ENCODE results near the gene WDR64.

WDR64 gene

DNA sequence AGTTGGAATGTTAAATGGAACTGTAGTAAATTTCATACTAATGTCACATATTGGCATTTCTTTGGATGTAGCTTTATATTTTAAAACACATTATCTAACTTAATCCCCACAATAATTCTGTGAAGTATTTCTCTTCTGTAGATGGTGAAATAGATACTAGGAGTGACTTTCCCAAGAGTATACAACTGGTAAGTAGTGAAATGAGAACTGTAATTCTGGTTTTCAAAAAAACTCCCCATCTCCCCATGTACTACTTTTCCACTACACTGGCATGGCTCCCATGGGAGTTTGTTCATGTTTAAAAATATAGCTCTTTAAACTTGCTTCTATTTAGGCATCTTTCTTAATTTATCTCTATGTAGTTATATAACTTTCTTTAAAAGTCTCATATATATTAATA, 22.1 kb upstream of the WDR64 start:
- in situ Hi-C loops (cut with MboI; ENCODE audit: low sequenced_read_pairs, unreplicated experiment): no loop called here

DNA sequence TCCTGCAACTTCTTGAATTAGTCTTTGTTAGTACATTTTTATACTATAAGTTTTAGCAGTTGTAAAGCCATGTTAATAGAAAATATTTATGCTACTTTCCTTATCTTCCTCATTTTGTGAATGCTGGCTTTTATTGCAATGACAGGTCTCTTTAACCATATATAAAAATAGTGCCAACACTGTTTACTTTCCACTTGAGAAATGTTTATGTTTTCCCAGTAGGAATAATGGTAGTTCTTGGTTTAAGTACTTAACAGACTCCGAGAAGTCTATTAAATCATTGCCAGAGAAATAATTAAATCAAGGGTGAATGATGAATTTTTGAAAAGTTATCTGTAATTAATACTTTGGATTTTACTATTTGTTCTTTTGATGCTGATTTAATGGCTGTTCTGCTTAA, 21.6 kb upstream of the WDR64 start:
- no peak for DNase-seq (ENCODE audit: low spot score)
- no peak for TF ChIP-seq CTCF (IDR thresholded peaks at IDR 0.05; ENCODE audit: borderline replicate concordance, control extremely low read depth, extremely low read depth, insufficient read depth, missing control alignments)
- in situ Hi-C loops (cut with MboI; ENCODE audit: low sequenced_read_pairs, unreplicated experiment): no loop called here

More for the DNA sequence above, 22.1 kb upstream of the WDR64 start:
- no peak for TF ChIP-seq CTCF (IDR thresholded peaks at IDR 0.05; ENCODE audit: borderline replicate concordance, control extremely low read depth, extremely low read depth, insufficient read depth, missing control alignments)
- no peak for DNase-seq (ENCODE audit: low spot score)

GRCh38 chr1:241630899-241631298, 21.2 kb upstream of the WDR64 start:
- in situ Hi-C loops (cut with MboI; ENCODE audit: low sequenced_read_pairs, unreplicated experiment): no loop called here
- no peak for DNase-seq (ENCODE audit: low spot score)
- no peak for TF ChIP-seq CTCF (IDR thresholded peaks at IDR 0.05; ENCODE audit: borderline replicate concordance, control extremely low read depth, extremely low read depth, insufficient read depth, missing control alignments)

- in situ Hi-C loops (cut with MboI; ENCODE audit: low sequenced_read_pairs, unreplicated experiment): no loop called here
- no peak for TF ChIP-seq CTCF (IDR thresholded peaks at IDR 0.05; ENCODE audit: borderline replicate concordance, control extremely low read depth, extremely low read depth, insufficient read depth, missing control alignments)
- no peak for DNase-seq (ENCODE audit: low spot score)
Observed at GRCh38 chr1:241631674-241632073, 20.4 kb upstream of the WDR64 start.

GRCh38 chr1:241632987-241633386, 19.1 kb upstream of the WDR64 start:
- in situ Hi-C loops (cut with MboI; ENCODE audit: low sequenced_read_pairs, unreplicated experiment): no loop called here
- TF ChIP-seq CTCF (IDR thresholded peaks at IDR 0.05; ENCODE audit: borderline replicate concordance, control extremely low read depth, extremely low read depth, insufficient read depth, missing control alignments): no peak
- no peak for DNase-seq (ENCODE audit: low spot score)

GRCh38 chr1:241635556-241636152, 16.4 kb upstream of the WDR64 start:
- TF ChIP-seq CTCF (IDR thresholded peaks at IDR 0.05; ENCODE audit: borderline replicate concordance, control extremely low read depth, extremely low read depth, insufficient read depth, missing control alignments): no peak
- in situ Hi-C loops (cut with MboI; ENCODE audit: low sequenced_read_pairs, unreplicated experiment): no loop called here
- DNase-seq (ENCODE audit: low spot score): no peak

Data from GM13976 (cell line).